HepG2 (cell line): ENCODE measurements around the gene CTDNEP1. TPM values are rescaled to one million over a fixed set of nuclear protein-coding genes. Genes with fewer than 3 reads are reported as not detected.
A peak's percentile ranks its signal among the peaks of the same experiment; 100 is the strongest.

Source experiments
- ATAC-seq: fragments of 200-7000 bp; cut with Tn5 transposase; 3 replicates; pipeline ENCODE4 v1.9.1; 2020; ENCODE audit warnings: mild to moderate bottlenecking, moderate library complexity
- BruUV-seq: library from RNA; stranded (reverse); fragments of 400-500 nt; replicated peaks from 2 replicates; lab custom pipeline; 2021; lab: Mats Ljungman, UMichigan
- CTCF ChIA-PET: fragments of 300-600 bp; formaldehyde crosslinking; extraction: SDS; loops from one replicate; lab custom pipeline; 2021; ENCODE audit warnings: low total read pairs, inconsistent platforms, low intra/inter-chr PET ratio; lab: Yijun Ruan, JAX
- POLR2A ChIA-PET: fragments of 350-600 bp; sonication (Branson Sonifier 250); formaldehyde crosslinking; loops from one replicate; lab custom pipeline; 2020; ENCODE audit warnings: antibody characterized with exemption, inconsistent platforms; lab: Yijun Ruan, JAX
- DNase-seq: peaks from one replicate; pipeline ENCODE4 v3.0.0-alpha.2; 2015; ENCODE audit warnings: low spot score
- FAIRE-seq: peaks from 3 replicates; lab custom pipeline; 2011; peaks lifted over from hg19 to GRCh38; lab: Jason Lieb, UNC
- H2AFZ ChIP-seq: one replicate; pipeline ENCODE4 v1.6.1; 2011; ENCODE audit warnings: low read length, inconsistent platforms
- H3K27ac ChIP-seq: fragments of 300-600 bp; 3 replicates; pipeline ENCODE4 v1.8.0; 2011; ENCODE audit warnings: mixed run types, mild to moderate bottlenecking, mixed read lengths, low read length, inconsistent platforms; ENCODE audit not compliant: insufficient read depth; ENCODE audit errors: extremely low read length
- H3K27me3 ChIP-seq, 2 experiments: fragments of 200-600 bp in 1 of 2; 2 replicates in 1 of 2; 3 replicates in 1 of 2; pipeline versions ENCODE4 v1.6.0 to v1.8.0; 2011; ENCODE audit warnings: low read length in 2 of 2, mild to moderate bottlenecking in 2 of 2, moderate library complexity in 2 of 2, inconsistent platforms in 1 of 2; ENCODE audit not compliant: insufficient read depth in 2 of 2, control insufficient read depth in 1 of 2
- H3K36me3 ChIP-seq, 2 experiments: fragments of 200-600 bp in 1 of 2; replicated peaks in 1 of 2; 2 replicates in 1 of 2; 3 replicates in 1 of 2; pipeline versions ENCODE4 v1.5.1 to v1.8.0; 2011; ENCODE audit warnings: low read length in 2 of 2, inconsistent platforms in 1 of 2; ENCODE audit not compliant: insufficient read depth in 2 of 2, control insufficient read depth in 1 of 2
- H3K4me1 ChIP-seq: 2 replicates; pipeline ENCODE4 v1.5.1; 2012; ENCODE audit warnings: low read length, inconsistent platforms; ENCODE audit not compliant: insufficient read depth
- H3K4me2 ChIP-seq: 2 replicates; pipeline ENCODE4 v1.6.0; 2011; ENCODE audit warnings: low read depth, low read length, inconsistent platforms
- H3K4me3 ChIP-seq, 3 experiments: fragments of 200-600 bp in 1 of 3; sonication (generic), shearing (Covaris generic) in 1 of 3; replicated peaks in 1 of 3; 2 replicates each; pipeline ENCODE4 v1.5.1; 2011 to 2016; ENCODE audit warnings: low read length in 3 of 3, inconsistent platforms in 2 of 3, low read depth in 2 of 3, mild to moderate bottlenecking in 2 of 3, control low read depth in 1 of 3, mixed read lengths in 1 of 3; ENCODE audit not compliant: insufficient read depth in 1 of 3
- H3K79me2 ChIP-seq: one replicate; pipeline ENCODE4 v1.6.1; 2011; ENCODE audit warnings: low read length, inconsistent platforms; ENCODE audit not compliant: insufficient read depth
- H3K9ac ChIP-seq: 2 replicates; pipeline ENCODE4 v1.6.0; 2011; ENCODE audit warnings: mild to moderate bottlenecking, low read depth, low read length, inconsistent platforms; ENCODE audit not compliant: insufficient read depth
- H3K9me3 ChIP-seq: 2 replicates; pipeline ENCODE4 v1.5.1; 2012; ENCODE audit warnings: mild to moderate bottlenecking, low read length
- H4K20me1 ChIP-seq: 2 replicates; pipeline ENCODE4 v1.6.0; 2011; ENCODE audit warnings: inconsistent platforms, mild to moderate bottlenecking, low read length, moderate library complexity; ENCODE audit not compliant: insufficient read depth
- CCDC6 ChIP-seq: sonication (generic); formaldehyde crosslinking; IDR thresholded peaks from 2 replicates; pipeline ENCODE4 v1.8.1; 2022; ENCODE audit warnings: mild to moderate bottlenecking, missing genetic modification reagents, moderate library complexity
- ELF3 ChIP-seq: IDR thresholded peaks from 2 replicates; pipeline ENCODE4 v1.6.1; 2016; ENCODE audit warnings: missing genetic modification reagents, missing compliant biosample characterization
- KAT8 ChIP-seq: IDR thresholded peaks from 2 replicates; pipeline ENCODE4 v1.6.1; 2016; ENCODE audit warnings: missing genetic modification reagents, missing compliant biosample characterization
- PHF20 ChIP-seq: sonication (generic); formaldehyde crosslinking; IDR thresholded peaks from 2 replicates; pipeline ENCODE4 v1.5.0; 2020; ENCODE audit warnings: mild to moderate bottlenecking, missing genetic modification reagents
- TERF1 ChIP-seq: sonication (generic); formaldehyde crosslinking; IDR thresholded peaks from 2 replicates; pipeline ENCODE4 v1.8.0; 2022; ENCODE audit warnings: mild to moderate bottlenecking, missing genetic modification reagents, moderate library complexity
- WGBS: methylation state at CpG from one replicate; pipeline ENCODE4 v1.1.6; 2017; ENCODE audit warnings: low lambda C conversion rate; 5-methylcytosine and 5-hydroxymethylcytosine counted together
- in situ Hi-C: cut with HindIII; loops from 2 replicates; pipeline ENCODE4 v1.10.0; 2017; ENCODE audit warnings: low pct_unique_long_range_greater_than_20kb; ENCODE audit not compliant: extremely low pct_ligation_motif_present
- intact Hi-C: fragments of 100-400 bp; cut with micrococcal nuclease; formaldehyde crosslinking; loops from one replicate; pipeline ENCODE4 v1.10.0; 2022; ENCODE audit not compliant: unreplicated experiment
- polyA plus RNA-seq, 8 experiments: library from polyadenylated mRNA; depleted of rRNA in 3 of 8; stranded (reverse) in 7 of 8; unstranded in 1 of 8; fragments of >200 nt; fragmentation: Illumina TruSeq in 4 of 8; extraction: Trizol in 4 of 8; gene quantifications; 2 replicates each; pipeline versions ENCODE4 v1.2.1 to v1.2.3, GENCODE V29; 2011 to 2016; ENCODE audit warnings: low read depth in 4 of 8, missing spikeins in 1 of 8, mixed read lengths in 1 of 8; ENCODE audit not compliant: insufficient read depth in 1 of 8
- total RNA-seq, 5 experiments: library from RNA; depleted of rRNA; stranded (reverse); fragments of >200 nt; fragmentation: Illumina TruSeq; extraction: Trizol; gene quantifications; 2 replicates each; pipeline ENCODE4 v1.2.3, GENCODE V29; 2016; ENCODE audit warnings: low read depth in 1 of 5
- TF ChIP-seq, protein P1 (sequence below): sonication (generic); formaldehyde crosslinking; IDR thresholded peaks from 2 replicates; pipeline ENCODE4 v1.4.0; 2020; ENCODE audit warnings: missing genetic modification reagents, borderline replicate concordance
- TF ChIP-seq, protein P2 (sequence below): sonication (generic); formaldehyde crosslinking; conservative IDR thresholded peaks from 2 replicates; pipeline ENCODE4 v1.5.0; 2020; ENCODE audit warnings: missing genetic modification reagents
- TF ChIP-seq, protein P3 (sequence below): sonication (generic); formaldehyde crosslinking; conservative IDR thresholded peaks from 2 replicates; pipeline ENCODE4 v1.4.0; 2020; ENCODE audit warnings: mild to moderate bottlenecking, missing genetic modification reagents, moderate library complexity

Gene CTDNEP1
- total and polyA plus RNA-seq, 2 of the 13 experiments (the other 11 are each of a cell fraction or from before 2014, with no cell fraction given) = 19.8 to 118 TPM

DNA sequence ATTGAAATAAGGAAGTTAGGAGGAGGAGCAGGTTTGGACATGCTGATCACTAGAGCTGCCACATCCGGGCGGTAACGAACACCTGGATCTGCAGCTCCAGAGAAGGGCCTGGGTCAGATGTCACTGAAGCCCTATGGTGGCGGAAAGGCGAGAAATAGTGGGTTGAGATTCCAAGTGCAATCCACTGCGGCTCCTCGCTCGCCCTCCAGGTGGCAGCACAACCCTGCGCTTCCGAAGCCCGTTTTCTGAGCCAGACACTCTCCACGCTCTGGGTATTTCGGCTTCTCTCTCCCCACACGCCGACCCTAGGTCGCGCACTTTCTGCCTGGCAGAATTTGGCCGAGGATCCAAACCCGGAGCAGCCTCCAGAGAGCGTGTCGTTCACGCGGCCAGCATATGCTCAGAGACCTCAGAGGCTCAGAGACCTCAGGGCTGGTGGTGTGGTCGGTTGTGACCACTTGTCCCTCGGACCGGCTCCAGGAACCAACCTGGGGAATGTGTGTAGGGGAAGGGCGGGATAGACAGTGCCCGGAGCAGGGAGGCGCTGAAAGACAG, 29.1 kb upstream of the CTDNEP1 start (continued):
- TF ChIP-seq, protein P1, sequence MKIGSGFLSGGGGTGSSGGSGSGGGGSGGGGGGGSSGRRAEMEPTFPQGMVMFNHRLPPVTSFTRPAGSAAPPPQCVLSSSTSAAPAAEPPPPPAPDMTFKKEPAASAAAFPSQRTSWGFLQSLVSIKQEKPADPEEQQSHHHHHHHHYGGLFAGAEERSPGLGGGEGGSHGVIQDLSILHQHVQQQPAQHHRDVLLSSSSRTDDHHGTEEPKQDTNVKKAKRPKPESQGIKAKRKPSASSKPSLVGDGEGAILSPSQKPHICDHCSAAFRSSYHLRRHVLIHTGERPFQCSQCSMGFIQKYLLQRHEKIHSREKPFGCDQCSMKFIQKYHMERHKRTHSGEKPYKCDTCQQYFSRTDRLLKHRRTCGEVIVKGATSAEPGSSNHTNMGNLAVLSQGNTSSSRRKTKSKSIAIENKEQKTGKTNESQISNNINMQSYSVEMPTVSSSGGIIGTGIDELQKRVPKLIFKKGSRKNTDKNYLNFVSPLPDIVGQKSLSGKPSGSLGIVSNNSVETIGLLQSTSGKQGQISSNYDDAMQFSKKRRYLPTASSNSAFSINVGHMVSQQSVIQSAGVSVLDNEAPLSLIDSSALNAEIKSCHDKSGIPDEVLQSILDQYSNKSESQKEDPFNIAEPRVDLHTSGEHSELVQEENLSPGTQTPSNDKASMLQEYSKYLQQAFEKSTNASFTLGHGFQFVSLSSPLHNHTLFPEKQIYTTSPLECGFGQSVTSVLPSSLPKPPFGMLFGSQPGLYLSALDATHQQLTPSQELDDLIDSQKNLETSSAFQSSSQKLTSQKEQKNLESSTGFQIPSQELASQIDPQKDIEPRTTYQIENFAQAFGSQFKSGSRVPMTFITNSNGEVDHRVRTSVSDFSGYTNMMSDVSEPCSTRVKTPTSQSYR (CRISPR knock-in tag) = no peak
- TF ChIP-seq CCDC6 (CRISPR knock-in tag) (peak; percentile 57; the same call in 1 of the 2 replicates), KAT8 (peak; percentile 52; the same call in 1 of the 2 replicates)

- Histone ChIP-seq H3K4me2 (peak overlapping the region; percentile 56), H3K79me2 (no peaks in the 10 kb centered on the region), H3K9me3 (no peaks in the 10 kb centered on the region), H3K4me3 (no peak overlapping the region), H3K27me3 (no peaks in the 10 kb centered on the region), H2AFZ (no peak overlapping the region), H4K20me1 (no peaks in the 10 kb centered on the region), H3K27ac (no peak overlapping the region), H3K36me3 (peaks cover 2 to 4% of the 10 kb centered on the region in 2 experiments; a peak in 2 of 5 replicates), H3K9ac (no peak overlapping the region), H3K4me1 (peaks cover 38% of the 10 kb centered on the region)
- DNase-seq (no peak), FAIRE-seq (no peak), ATAC-seq (no peak)
- ChIA-PET CTCF (interaction anchor here (2.9 kb wide), 1 partner anchor 17 kb away, joined by 43 read pairs; no protein-coding TSS in a partner anchor), POLR2A (interaction anchor here (0.7 to 1.5 kb wide), 2 partner anchors 17 to 28 kb away, joined by 3 to 6 read pairs; partner anchors contain the start of gene CTDNEP1)
- in situ Hi-C loops (no loop called here), intact Hi-C loops (no loop called here)
- no TSS peak for BruUV-seq
- 15% methylated on average over 8 of the region's 8 CpGs for WGBS
- no peak for TF ChIP-seq PHF20 (CRISPR knock-in tag)
- TF ChIP-seq TERF1 (CRISPR knock-in tag) = no peak
- TF ChIP-seq ELF3 = peak; percentile 43; the same call in 1 of the 2 replicates
- TF ChIP-seq, protein P2, sequence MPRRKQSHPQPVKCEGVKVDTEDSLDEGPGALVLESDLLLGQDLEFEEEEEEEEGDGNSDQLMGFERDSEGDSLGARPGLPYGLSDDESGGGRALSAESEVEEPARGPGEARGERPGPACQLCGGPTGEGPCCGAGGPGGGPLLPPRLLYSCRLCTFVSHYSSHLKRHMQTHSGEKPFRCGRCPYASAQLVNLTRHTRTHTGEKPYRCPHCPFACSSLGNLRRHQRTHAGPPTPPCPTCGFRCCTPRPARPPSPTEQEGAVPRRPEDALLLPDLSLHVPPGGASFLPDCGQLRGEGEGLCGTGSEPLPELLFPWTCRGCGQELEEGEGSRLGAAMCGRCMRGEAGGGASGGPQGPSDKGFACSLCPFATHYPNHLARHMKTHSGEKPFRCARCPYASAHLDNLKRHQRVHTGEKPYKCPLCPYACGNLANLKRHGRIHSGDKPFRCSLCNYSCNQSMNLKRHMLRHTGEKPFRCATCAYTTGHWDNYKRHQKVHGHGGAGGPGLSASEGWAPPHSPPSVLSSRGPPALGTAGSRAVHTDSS (CRISPR knock-in tag) = no peak
- TF ChIP-seq, protein P3, sequence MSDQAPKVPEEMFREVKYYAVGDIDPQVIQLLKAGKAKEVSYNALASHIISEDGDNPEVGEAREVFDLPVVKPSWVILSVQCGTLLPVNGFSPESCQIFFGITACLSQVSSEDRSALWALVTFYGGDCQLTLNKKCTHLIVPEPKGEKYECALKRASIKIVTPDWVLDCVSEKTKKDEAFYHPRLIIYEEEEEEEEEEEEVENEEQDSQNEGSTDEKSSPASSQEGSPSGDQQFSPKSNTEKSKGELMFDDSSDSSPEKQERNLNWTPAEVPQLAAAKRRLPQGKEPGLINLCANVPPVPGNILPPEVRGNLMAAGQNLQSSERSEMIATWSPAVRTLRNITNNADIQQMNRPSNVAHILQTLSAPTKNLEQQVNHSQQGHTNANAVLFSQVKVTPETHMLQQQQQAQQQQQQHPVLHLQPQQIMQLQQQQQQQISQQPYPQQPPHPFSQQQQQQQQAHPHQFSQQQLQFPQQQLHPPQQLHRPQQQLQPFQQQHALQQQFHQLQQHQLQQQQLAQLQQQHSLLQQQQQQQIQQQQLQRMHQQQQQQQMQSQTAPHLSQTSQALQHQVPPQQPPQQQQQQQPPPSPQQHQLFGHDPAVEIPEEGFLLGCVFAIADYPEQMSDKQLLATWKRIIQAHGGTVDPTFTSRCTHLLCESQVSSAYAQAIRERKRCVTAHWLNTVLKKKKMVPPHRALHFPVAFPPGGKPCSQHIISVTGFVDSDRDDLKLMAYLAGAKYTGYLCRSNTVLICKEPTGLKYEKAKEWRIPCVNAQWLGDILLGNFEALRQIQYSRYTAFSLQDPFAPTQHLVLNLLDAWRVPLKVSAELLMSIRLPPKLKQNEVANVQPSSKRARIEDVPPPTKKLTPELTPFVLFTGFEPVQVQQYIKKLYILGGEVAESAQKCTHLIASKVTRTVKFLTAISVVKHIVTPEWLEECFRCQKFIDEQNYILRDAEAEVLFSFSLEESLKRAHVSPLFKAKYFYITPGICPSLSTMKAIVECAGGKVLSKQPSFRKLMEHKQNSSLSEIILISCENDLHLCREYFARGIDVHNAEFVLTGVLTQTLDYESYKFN (CRISPR knock-in tag) = 0 out of 2 replicates have a peak, but pooled peaks have one; percentile 22
Measured at GRCh38 chr17:7279448-7279847, 27.9 kb upstream of the CTDNEP1 start.
